HL-60/S4 treated with phorbol 12-myristate 13-acetate at 8.2 ng/mL for 4 days and 3 days (cell line): ENCODE data around the gene OSBPL1A.

Source experiments
- in situ Hi-C: fragments of 300-500 bp; cut with MboI; formaldehyde crosslinking; loops from 2 replicates; pipeline ENCODE4 v1.15.0; 2022; ENCODE audit warnings: low sequenced_read_pairs

OSBPL1A gene

DNA sequence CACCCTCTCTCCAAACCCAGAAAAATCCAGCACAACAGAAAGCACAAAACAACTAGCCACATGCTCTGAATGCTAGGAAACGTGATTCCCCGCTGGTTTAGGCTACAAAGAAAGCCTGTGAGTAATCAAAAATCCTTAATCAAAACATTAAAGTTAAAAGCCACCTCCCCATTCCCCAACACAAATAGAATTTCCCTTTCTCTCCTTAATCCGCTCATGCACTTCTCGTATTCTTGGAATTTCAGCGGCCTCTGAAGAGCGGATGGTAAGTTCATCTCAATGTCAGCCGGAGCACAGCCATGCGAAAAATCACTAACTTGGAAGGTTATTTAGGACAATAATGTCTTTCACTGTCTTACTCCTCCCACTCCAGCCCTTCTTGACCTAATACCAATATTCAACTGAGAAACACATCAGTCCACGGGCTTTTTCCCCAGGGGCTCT is 126.7 kb downstream of the OSBPL1A start:
- in situ Hi-C loops, result no loop called here

- in situ Hi-C loops, result no loop called here
Measured at GRCh38 chr18:24270358-24270936, 127.2 kb downstream of the OSBPL1A start.

- in situ Hi-C loops, result no loop called here
Measured at GRCh38 chr18:24268784-24269550, 128.7 kb downstream of the OSBPL1A start.

GRCh38 chr18:24267878-24268277 is 129.7 kb downstream of the OSBPL1A start:
- in situ Hi-C loops, result no loop called here

DNA sequence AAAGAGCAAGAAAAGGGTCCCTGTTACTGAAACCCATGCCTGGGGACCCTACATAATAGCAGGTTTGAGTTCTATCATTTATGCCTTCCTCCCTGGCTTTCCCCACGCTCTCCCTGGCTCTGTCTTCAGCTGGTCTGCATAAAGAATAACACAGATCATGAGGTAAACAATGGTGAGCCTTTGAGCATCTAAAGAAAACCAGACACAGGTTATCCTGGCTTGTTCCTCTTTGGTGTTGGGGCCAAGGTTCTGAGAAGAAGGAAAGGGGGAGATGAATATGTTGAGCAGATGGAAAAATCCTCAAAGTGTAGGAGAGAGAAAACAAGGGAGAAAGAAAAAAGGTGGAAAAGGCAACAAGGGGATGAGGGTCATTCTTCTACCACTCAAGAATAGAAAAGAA is 131.5 kb downstream of the OSBPL1A start:
- in situ Hi-C loops, result no loop called here

DNA sequence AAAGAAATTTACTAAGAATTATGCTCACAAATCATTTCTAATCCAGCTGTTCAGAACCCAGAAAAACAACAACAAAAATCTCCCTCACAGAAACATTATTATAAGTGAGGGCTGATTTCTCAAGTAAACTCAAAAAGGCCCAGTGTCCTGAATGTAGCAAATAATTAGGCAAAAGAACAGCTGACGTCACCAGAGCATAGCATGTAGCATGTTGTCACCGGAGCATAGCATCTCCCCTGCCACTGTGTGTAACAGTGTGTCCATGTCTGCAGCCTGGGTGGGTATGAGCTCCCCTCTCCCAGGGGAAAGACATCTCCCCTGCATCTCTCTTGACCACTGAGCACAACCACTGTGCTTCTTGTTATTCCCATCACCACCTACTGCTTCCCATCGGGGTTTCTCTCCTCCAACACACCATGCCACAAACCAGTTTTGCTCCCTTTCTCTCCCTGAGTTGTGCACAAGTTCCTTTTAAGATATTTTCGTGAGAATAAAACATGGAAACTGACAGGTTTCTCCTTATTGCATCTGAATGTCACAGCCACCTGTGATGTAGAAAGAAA is 132.0 kb downstream of the OSBPL1A start:
- in situ Hi-C loops, result no loop called here

DNA sequence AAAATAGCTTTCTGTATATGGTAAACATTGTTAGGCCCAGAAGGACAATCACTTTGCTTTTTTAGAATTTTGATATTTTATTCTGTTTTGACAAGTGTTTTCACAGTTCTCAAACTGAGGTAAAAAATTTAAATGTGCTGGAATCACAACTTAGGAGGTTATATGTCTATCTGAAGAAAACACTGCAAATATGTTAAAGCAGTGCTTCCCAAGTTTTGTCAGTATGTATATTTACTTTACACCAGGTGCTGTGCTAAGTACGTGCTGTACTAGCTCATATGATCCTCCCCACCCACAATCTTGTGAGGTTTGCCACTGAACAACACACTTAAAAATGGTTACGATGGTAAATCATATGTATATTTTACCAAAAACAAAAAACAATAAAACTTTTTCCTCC is 134.6 kb downstream of the OSBPL1A start:
- in situ Hi-C loops, result no loop called here

DNA sequence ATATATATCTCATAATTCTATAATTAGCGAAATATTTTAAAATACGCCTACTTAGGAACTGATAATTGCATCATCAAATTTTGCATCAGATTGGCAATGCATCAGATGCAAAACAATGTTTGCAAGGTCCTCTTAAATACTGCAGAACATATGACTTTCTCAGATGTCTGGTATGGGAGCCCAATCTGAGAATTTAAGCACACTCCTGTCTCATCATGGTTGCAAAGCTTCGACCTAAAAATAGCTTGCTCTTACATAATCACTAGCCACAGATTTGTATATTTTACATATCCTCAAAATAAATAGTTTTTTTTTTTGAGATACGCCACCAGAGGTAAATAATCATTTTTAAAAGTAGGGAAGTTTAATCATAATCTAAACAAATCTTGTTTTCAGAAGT is 135.5 kb downstream of the OSBPL1A start:
- in situ Hi-C loops, result no loop called here

DNA sequence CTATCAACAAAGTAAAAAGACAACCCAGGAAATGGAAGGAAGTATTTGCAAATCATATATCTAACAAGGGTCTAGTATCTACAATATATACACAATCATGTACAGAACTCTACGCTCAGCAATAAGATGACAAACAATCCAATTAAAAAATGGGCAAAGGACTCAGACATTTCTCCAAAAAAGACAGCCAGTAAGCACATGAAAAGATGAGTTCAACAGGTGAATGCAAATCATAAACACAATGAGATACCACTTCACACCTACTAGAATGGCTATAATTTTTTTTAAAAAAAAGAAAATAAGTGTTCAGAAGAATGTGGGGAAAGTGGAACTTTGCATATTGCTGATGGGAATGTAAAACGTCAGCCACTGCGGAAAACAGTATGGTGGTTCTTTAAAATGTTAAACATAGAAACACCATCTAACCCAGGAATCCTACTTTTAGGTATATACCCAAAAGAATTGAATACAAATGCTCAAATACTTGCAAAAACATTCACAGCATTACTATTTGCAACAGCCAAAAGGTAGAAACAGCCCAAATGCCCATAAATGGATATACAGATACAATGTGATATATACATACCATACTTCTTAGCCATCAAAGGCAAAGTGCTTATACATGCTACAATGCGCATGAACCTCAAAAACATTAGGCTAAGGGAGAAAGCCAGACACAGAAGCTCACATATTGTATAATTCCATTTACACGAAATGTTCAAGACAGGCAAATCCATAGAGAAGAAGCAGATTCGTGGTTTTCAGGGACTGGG is 137.6 kb downstream of the OSBPL1A start:
- in situ Hi-C loops, result no loop called here

GRCh38 chr18:24254071-24254470 is 143.6 kb downstream of the OSBPL1A start:
- in situ Hi-C loops, result no loop called here

DNA sequence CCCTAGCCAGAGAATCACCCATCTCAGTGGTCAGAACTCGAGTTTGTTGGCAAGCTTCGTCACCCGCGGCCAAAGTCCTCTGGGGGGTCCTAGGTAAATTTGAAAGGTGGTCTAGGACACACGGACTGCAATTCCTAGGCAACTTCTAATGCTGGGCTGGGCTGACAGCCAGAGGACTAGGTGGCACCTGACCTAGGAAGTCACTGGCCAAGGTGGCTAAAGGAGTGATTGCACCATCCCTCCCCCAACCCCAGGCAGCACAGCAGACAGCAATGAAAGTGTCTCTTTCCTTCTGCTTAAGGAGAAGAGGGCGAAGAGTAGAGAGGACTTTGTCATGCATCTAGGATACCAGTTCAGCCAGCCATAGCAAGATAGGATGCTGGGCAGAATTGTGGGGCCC is 147.9 kb downstream of the OSBPL1A start:
- in situ Hi-C loops, result no loop called here

DNA sequence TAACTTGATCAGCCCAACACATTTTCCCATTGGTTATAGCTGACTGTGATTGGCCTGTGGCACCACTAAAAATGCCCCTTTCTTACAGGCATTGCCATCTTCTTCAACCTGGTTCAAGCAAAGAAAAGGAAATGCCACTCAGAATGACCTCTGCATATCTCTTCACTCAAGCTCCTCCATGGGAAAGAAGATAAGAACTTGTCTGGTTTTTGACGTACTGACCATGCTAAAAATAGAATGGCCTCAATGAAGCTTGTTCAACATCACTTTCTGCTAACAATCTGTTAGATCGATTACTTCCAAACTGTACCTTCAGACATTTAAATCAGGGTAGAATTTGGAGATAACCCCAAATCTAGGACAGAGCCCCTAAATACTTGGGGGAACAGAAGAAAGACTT is 149.3 kb downstream of the OSBPL1A start:
- in situ Hi-C loops, result no loop called here

GRCh38 chr18:24246143-24246542 is 151.5 kb downstream of the OSBPL1A start:
- in situ Hi-C loops, result no loop called here

DNA sequence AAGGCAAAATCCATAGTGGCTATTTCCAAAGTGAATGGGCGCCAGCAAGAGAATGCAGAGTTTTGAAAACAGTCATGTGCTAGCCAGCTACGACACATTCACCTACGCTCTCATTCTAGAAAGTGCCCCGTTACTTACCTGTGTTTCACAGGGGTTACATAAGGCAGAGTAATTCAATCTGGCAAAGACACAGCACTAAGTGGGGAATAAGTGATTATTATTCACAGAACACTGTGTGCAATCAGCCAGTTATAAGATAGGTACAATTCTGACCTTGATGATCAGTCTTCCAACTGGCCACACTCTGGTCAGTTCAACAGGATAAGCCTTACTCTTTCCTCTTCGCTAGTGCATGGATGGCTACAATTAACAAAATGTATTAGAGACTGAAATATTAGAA is 152.9 kb downstream of the OSBPL1A start:
- in situ Hi-C loops, result no loop called here

GRCh38 chr18:24243677-24244076 is 153.9 kb downstream of the OSBPL1A start:
- in situ Hi-C loops, result no loop called here

DNA sequence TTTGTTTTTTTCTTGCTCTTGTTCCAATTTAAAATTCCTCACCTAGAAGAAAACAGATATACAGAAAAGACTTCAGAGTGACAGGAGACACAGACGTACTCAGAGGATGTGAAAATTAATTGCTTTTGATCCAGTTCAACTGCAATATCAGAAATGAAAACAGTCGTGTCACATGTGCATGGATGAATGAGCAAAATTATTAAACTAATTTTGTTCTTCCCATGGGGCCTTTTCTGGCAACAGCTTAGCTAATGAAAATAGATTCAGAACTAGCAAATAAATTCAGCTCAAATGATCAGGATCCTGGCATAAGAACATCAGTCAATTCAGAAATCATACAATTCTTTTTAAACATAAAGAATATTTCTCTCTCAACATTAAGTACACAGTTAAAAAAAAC is 158.3 kb downstream of the OSBPL1A start:
- in situ Hi-C loops, result no loop called here

- in situ Hi-C loops, result no loop called here
Measured at GRCh38 chr18:24238387-24238786, 159.2 kb downstream of the OSBPL1A start.

DNA sequence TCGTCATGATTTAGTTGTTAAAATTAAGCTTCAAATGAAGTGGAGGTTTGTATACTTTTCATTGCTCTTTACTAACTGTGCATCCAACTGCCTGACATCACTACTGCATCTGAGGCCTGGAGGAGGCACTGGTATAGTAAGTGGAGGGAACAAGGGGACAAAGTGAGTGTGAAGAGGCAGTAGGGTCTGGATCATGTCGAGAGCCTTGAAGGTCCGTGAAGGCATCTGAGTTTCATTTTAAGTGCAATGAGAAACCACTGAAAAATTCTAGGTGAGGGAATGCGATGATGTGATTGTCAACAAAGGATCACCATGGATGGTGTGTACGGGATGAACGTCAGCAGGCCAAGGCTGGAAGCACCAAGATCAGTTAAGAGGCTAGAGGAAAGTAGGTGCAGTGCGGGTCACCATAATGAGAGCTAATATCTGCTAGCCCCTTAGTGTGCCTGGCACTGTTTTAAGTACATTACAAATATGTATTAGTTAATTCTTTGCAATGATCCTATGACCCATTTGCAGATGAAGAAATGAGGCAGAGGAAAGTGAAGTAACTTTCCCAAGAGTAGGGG is 162.7 kb downstream of the OSBPL1A start:
- in situ Hi-C loops, result no loop called here

DNA sequence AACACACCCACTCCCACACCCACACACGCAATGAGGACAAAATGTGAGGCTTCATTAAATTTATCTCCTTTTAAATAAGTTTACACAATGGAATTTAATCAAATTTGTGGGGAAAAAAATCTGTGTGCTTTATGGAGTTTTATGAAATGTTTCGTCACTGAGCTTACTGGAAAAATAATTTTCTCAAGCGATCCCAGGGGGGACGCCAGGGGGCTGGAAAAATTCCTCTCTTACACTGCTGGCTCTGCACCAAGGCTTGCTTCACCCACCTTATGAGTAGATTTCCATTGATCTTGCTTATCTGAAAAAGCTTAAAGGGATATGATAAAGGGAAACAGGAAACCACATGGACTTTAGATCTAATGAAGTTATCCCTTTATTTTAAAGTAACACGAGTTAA is 163.3 kb downstream of the OSBPL1A start:
- in situ Hi-C loops, result no loop called here

- in situ Hi-C loops, result no loop called here
Measured at GRCh38 chr18:24232800-24233199, 164.8 kb downstream of the OSBPL1A start.
